ENCODE data around the gene SORL1.

Gene SORL1

GRCh38 chr11:121667836-121668235, 215.7 kb downstream of the SORL1 start:
- TF ChIP-seq CTCF (IDR thresholded peaks at IDR 0.05) = no peak
- Histone ChIP-seq H3K9me3 (ENCODE audit: control insufficient read depth, low read length) (no peaks in the 10 kb centered on the region), H3K4me3 (ENCODE audit: low read depth, low read length) (no peak overlapping the region), H3K4me1 (peaks cover 5% of the 10 kb centered on the region), H3K27me3 (ENCODE audit: control insufficient read depth, insufficient read depth, low read length) (no peaks in the 10 kb centered on the region), H2AFZ (no peak overlapping the region), H3K36me3 (ENCODE audit: control insufficient read depth, insufficient read depth, low read length) (no peaks in the 10 kb centered on the region), H3K27ac (no peak overlapping the region), H3K4me2 (ENCODE audit: low read length) (no peak overlapping the region), H3K79me2 (no peaks in the 10 kb centered on the region), H3K9ac (no peak overlapping the region)

GRCh38 chr11:121669422-121669821, 217.3 kb downstream of the SORL1 start:
- no peak overlapping the region for H2AFZ ChIP-seq
- H3K4me2 ChIP-seq (ENCODE audit: low read length) = no peak overlapping the region
- TF ChIP-seq CTCF (IDR thresholded peaks at IDR 0.05) = no peak
- H3K27me3 ChIP-seq (ENCODE audit: control insufficient read depth, insufficient read depth, low read length) = no peaks in the 10 kb centered on the region
- H3K4me1 ChIP-seq = peaks cover 7% of the 10 kb centered on the region
- H3K79me2 ChIP-seq = no peaks in the 10 kb centered on the region
- H3K4me3 ChIP-seq (ENCODE audit: low read depth, low read length) = no peak overlapping the region
- no peak overlapping the region for H3K9ac ChIP-seq
- H3K27ac ChIP-seq = no peak overlapping the region
- no peaks in the 10 kb centered on the region for H3K9me3 ChIP-seq (ENCODE audit: control insufficient read depth, low read length)
- H3K36me3 ChIP-seq (ENCODE audit: control insufficient read depth, insufficient read depth, low read length) = no peaks in the 10 kb centered on the region

DNA sequence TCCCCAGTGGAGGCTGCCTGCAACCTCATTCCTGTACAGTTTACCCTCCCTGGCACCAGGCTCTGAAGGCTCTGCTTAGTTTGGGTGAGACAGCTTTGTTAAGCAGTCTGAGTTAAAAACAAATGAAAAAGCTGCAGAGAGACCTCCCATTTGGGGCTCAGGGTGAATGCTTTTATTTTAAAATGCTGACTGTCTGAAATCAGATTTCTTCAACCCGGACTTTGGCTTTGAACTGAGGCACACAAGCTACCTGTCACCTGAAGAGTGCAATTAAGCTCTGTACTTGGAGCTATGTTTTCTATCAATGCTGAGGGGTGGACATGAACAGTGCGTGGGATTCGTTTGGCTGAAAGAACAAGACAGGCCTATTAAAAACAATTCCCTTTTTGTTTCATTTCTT, 218.2 kb downstream of the SORL1 start:
- Histone ChIP-seq H3K4me3 (ENCODE audit: low read depth, low read length) (no peak overlapping the region), H3K9ac (no peak overlapping the region), H3K36me3 (ENCODE audit: control insufficient read depth, insufficient read depth, low read length) (no peaks in the 10 kb centered on the region), H3K79me2 (no peaks in the 10 kb centered on the region), H3K4me2 (ENCODE audit: low read length) (no peak overlapping the region), H2AFZ (no peak overlapping the region), H3K9me3 (ENCODE audit: control insufficient read depth, low read length) (no peaks in the 10 kb centered on the region), H3K4me1 (peaks cover 7% of the 10 kb centered on the region), H3K27ac (peak overlapping the region; percentile 86), H3K27me3 (ENCODE audit: control insufficient read depth, insufficient read depth, low read length) (no peaks in the 10 kb centered on the region)
- no peak for TF ChIP-seq CTCF (IDR thresholded peaks at IDR 0.05)

DNA sequence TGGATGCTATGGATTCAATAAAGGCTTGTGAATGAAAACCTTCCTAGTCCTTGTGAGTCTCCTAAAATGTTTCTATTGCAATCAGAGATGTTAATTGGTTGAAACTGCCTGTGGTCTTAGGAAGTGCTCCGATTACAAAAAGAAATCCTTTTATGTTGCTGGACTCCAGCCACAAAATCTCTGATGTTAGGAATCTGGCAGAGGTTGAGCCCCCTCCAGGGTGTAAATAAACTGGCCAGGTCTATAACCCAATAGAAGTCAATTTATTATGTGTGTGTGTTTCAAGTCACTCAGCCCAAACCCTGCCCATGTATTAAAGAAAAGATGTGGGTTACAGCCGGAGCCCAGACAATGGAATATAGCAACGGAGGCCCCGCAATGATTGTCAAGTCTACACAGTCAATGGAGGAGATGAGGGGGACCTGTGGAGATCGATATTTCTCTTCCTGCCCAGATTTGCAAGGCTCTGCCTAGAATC, 218.7 kb downstream of the SORL1 start:
- H3K4me3 ChIP-seq (ENCODE audit: low read depth, low read length) = no peak overlapping the region
- H3K9ac ChIP-seq = no peak overlapping the region
- H2AFZ ChIP-seq = peak overlapping the region; percentile 62
- peak overlapping the region; percentile 86 for H3K27ac ChIP-seq
- no peaks in the 10 kb centered on the region for H3K36me3 ChIP-seq (ENCODE audit: control insufficient read depth, insufficient read depth, low read length)
- no peak overlapping the region for H3K4me2 ChIP-seq (ENCODE audit: low read length)
- H3K9me3 ChIP-seq (ENCODE audit: control insufficient read depth, low read length) = no peaks in the 10 kb centered on the region
- H3K27me3 ChIP-seq (ENCODE audit: control insufficient read depth, insufficient read depth, low read length) = no peaks in the 10 kb centered on the region
- H3K79me2 ChIP-seq = no peaks in the 10 kb centered on the region
- no peak for TF ChIP-seq CTCF (IDR thresholded peaks at IDR 0.05)
- peaks cover 7% of the 10 kb centered on the region for H3K4me1 ChIP-seq
